ENCODE data around the gene TSPO2. TPM values are rescaled to one million over a fixed set of nuclear protein-coding genes. Genes with fewer than 3 reads are reported as not detected.

Gene TSPO2
- total and polyA plus RNA-seq, 2 of the 13 experiments (the other 11 are each of a cell fraction or from before 2014, with no cell fraction given): 0.55 TPM; not detected in 1

- TF ChIP-seq ZBED4 (CRISPR knock-in tag; IDR thresholded peaks at IDR 0.05; ENCODE audit: borderline replicate concordance) (peak; percentile 69; the same call in 1 of the 2 replicates), SMAD9 (CRISPR knock-in tag; IDR thresholded peaks at IDR 0.05) (no peak), ZBTB1 (CRISPR knock-in tag; IDR thresholded peaks at IDR 0.05; ENCODE audit: borderline replicate concordance) (no peak), ZNF335 (CRISPR knock-in tag; IDR thresholded peaks at IDR 0.05) (no peak), ARHGAP35 (CRISPR knock-in tag; IDR thresholded peaks at IDR 0.05; ENCODE audit: borderline replicate concordance) (no peak), CEBPZ (IDR thresholded peaks at IDR 0.05; ENCODE audit: low read length) (no peak), ZSCAN25 (CRISPR knock-in tag; IDR thresholded peaks at IDR 0.05) (no peak), DBP (CRISPR knock-in tag; IDR thresholded peaks at IDR 0.05; ENCODE audit: not compliant biosample characterization) (no peak), ETV5 (CRISPR knock-in tag; IDR thresholded peaks at IDR 0.05; ENCODE audit: borderline replicate concordance) (peak; percentile 54; the same call in 1 of the 2 replicates), SMC3 (IDR thresholded peaks at IDR 0.05; ENCODE audit: low read length) (no peak), TRIM22 (IDR thresholded peaks at IDR 0.05) (no peak), PRPF4 (IDR thresholded peaks at IDR 0.05; ENCODE audit: low read depth, low read length, poor library complexity, severe bottlenecking) (no peak), AKAP8 (CRISPR knock-in tag; IDR thresholded peaks at IDR 0.05) (no peak), MEIS1 (CRISPR knock-in tag; IDR thresholded peaks at IDR 0.05; ENCODE audit: borderline replicate concordance) (0 out of 2 replicates have a peak, but pooled peaks have one; percentile 35)
Measured at GRCh38 chr6:40997234-40997957, 44.9 kb upstream of the TSPO2 start (continued).

Measured in HepG2 (cell line).